A549 treated with ZK216348 at 1 μM for 4 hours (cell line): ENCODE data around the gene PRR14L. TPM values are rescaled to one million over a fixed set of nuclear protein-coding genes. Genes with fewer than 3 reads are reported as not detected.

Experiments
- total RNA-seq: library from RNA; stranded (reverse); fragments of 200-300 nt; extraction: Qiagen RNA extraction; gene quantifications from 5 replicates; pipeline ENCODE4 v1.2.3, GENCODE V29; 2022; ENCODE audit warnings: low read depth

Gene PRR14L
- total RNA-seq = 5.8 to 7.6 TPM (median 6.6 TPM) in 5 replicates

GRCh38 chr22:31749636-31750364 is at the start of gene PRR14L:
Gene PRR14L, minus strand, starts transcription at chr22:31750132. Its CDS starts 11,272 bp downstream, at chr22:31738860.

GRCh38 chr22:31753634-31754501 is 3.9 kb upstream of the PRR14L start, which contains the start of gene DEPDC5:
Gene DEPDC5, plus strand, starts transcription at chr22:31754019. Its CDS starts 903 bp downstream, at chr22:31754922.

DNA sequence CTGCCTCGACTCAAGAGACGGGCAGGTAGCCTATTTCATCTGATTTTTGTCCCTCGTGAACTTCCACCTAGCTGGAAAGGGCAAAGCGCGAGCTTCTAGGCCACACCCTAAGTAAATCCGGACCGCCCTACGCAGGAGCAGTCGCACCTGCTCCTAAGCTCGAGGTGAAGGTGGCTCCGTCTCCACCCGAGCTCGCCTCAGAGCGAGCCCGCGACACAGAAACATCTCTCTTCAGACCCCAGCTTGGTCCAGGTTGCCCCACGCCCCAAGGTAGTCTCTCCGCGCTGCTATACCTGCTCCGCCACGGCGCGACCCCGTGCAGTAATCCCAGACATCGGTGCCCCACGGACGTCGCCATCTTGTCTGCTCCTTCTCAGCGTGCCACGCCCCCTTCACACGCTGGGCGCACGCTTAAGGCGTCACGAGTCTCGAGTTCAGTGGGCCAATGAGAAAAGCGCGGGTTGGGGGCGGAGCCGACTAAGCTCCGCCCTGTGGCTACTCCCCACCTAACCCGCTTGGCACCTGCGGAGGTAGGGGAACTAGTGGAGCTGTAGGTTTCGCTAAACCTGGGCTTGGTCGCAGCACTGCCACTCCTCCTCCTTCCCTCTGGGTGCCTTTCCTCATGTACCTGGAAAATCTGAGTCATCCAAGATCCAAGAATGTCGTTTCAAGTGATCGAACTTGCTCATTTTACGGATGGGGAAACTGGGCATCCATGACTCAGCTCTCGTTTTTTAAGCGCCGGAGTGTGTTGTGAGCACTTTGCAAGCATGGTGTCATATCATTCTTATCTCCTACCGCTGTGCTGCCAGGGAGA is 87.9 kb downstream of the PRR14L start, which contains the start of gene PISD:
TSS of gene PISD (minus strand) at position 365 of the 817 bp plus-strand sequence. CDS start at position 358, 7 bp downstream.

Other genes with a start within 250 kb of the PRR14L start
- 18.9 to 32.1 TPM (median 26.2 TPM) in 5 replicates for gene PISD, start 87.9 kb downstream of the PRR14L start, total RNA-seq
- gene DEPDC5, start 3.9 kb upstream of the PRR14L start, total RNA-seq = 4.4 to 6.0 TPM (median 4.8 TPM) in 5 replicates
- gene YWHAH, start 194.4 kb upstream of the PRR14L start, total RNA-seq = 132 to 165 TPM (median 155 TPM) in 5 replicates